Naive thymus-derived CD8-positive, alpha-beta T cell (primary cell): Measurements from ENCODE around the gene PRRG4. TPM values are rescaled to one million over a fixed set of nuclear protein-coding genes. Genes with fewer than 3 reads are reported as not detected.

ENCODE experiments used
- ATAC-seq, 2 donors: fragments of 150-1000 bp; cut with Tn5 transposase in 1 of 2; sonication (Bioruptor Pico), chemical (Tn5 transposase) in 1 of 2; 1 replicate in 1 of 2; 2 replicates in 1 of 2; pipeline ENCODE4 v1.10.0; 2021; ENCODE audit warnings: mild to moderate bottlenecking in 2 of 2, moderate library complexity in 2 of 2
- POLR2A ChIA-PET: fragments of 350-600 bp; sonication (Branson Sonifier 250); formaldehyde crosslinking; loops from one replicate; lab custom pipeline; 2021; ENCODE audit warnings: antibody characterized with exemption; lab: Charles Lee
- DNase-seq, 10 donors: peaks; one replicate each; pipeline versions ENCODE4 v3.0.0 to v3.0.0-alpha.2; 2020 to 2022
- H3K27ac Mint-ChIP-seq, 10 donors: one replicate each; pipeline ENCODE4 v1.8.0; 2020 to 2022; ENCODE audit warnings: mild to moderate bottlenecking in 10 of 10, mixed read lengths in 10 of 10, moderate library complexity in 4 of 10, inconsistent platforms in 1 of 10
- H3K27me3 Mint-ChIP-seq, 5 donors: one replicate each; pipeline ENCODE4 v1.8.0; 2021 to 2022; ENCODE audit warnings: mixed read lengths in 5 of 5
- H3K36me3 Mint-ChIP-seq, 3 donors: one replicate each; pipeline ENCODE4 v1.8.0; 2020 to 2022; ENCODE audit warnings: mixed read lengths in 3 of 3, mild to moderate bottlenecking in 2 of 3, inconsistent platforms in 1 of 3
- H3K4me1 Mint-ChIP-seq, 4 donors: one replicate each; pipeline ENCODE4 v1.8.0; 2021 to 2022; ENCODE audit warnings: mixed read lengths in 4 of 4
- H3K4me3 Mint-ChIP-seq, 10 donors: one replicate each; pipeline ENCODE4 v1.8.0; 2020 to 2022; ENCODE audit warnings: mild to moderate bottlenecking in 10 of 10, mixed read lengths in 10 of 10, moderate library complexity in 6 of 10, inconsistent platforms in 1 of 10
- H3K9me3 Mint-ChIP-seq, 9 donors: one replicate each; pipeline ENCODE4 v1.8.0; 2020 to 2022; ENCODE audit warnings: mixed read lengths in 9 of 9, mild to moderate bottlenecking in 3 of 9, inconsistent platforms in 1 of 9, moderate library complexity in 1 of 9
- polyA plus RNA-seq, 3 donors: library from polyadenylated mRNA; unstranded; fragments of 300-500 nt; fragmentation: Illumina TruSeq; gene quantifications; one replicate each; pipeline ENCODE4 v1.2.3, GENCODE V29; 2021
- total RNA-seq, 8 experiments: library from RNA in 2 of 8; stranded (reverse) in 2 of 8; gene quantifications; one replicate each; pipeline ENCODE4 v1.2.3 and lab custom pipeline; 2021 to 2026

The PRRG4 gene
- total and polyA plus RNA-seq, 5 experiments from 2014 or later, result not detected

GRCh38 chr11:32902089-32902665 is 72.5 kb downstream of the PRRG4 start:
- DNase-seq (no peak), ATAC-seq (no peak)
- H3K27ac Mint-ChIP-seq, result peak overlapping the region in 1 of 10 donors; percentile 7
- H3K27me3 Mint-ChIP-seq, result no peaks in the 10 kb centered on the region
- H3K9me3 Mint-ChIP-seq, result no peaks in the 10 kb centered on the region
- peaks cover 24 to 55% (median 49%) of the 10 kb centered on the region in 4 donors for H3K4me1 Mint-ChIP-seq
- peaks cover 0 to 13% (median 0%) of the 10 kb centered on the region in 3 donors for H3K36me3 Mint-ChIP-seq
- POLR2A ChIA-PET, result no interaction called here
- H3K4me3 Mint-ChIP-seq, result no peak overlapping the region

- H3K4me3 Mint-ChIP-seq, result no peak overlapping the region
- H3K36me3 Mint-ChIP-seq, result peaks cover 0 to 6% (median 4%) of the 10 kb centered on the region in 3 donors
- POLR2A ChIA-PET, result no interaction called here
- no peak overlapping the region for H3K27ac Mint-ChIP-seq
- ATAC-seq, result no peak
- H3K27me3 Mint-ChIP-seq, result no peaks in the 10 kb centered on the region
- peaks cover 15 to 50% (median 26%) of the 10 kb centered on the region in 4 donors for H3K4me1 Mint-ChIP-seq
- H3K9me3 Mint-ChIP-seq, result no peaks in the 10 kb centered on the region
- no peak for DNase-seq
These were observed 75.4 kb downstream of the PRRG4 start for GRCh38 chr11:32905028-32905667.

Other genes starting within 250 kb of the PRRG4 start
- 100 to 1,000 TPM; 275 to 285 TPM for gene EIF3M, start 246.1 kb upstream of the PRRG4 start, total RNA-seq
- gene EIF3M, start 246.1 kb upstream of the PRRG4 start, polyA plus RNA-seq, result 100 to 1,000 TPM; 244 to 278 (median 270) TPM
- gene CCDC73, start 35.3 kb upstream of the PRRG4 start, total RNA-seq, result not detected
- gene CCDC73, start 35.3 kb upstream of the PRRG4 start, polyA plus RNA-seq, result not detected
- gene QSER1, start 62.9 kb downstream of the PRRG4 start, total RNA-seq, result 10 to 100 TPM; 10.9 to 11.4 TPM
- under 1 TPM; 0.55 to 0.93 (median 0.64) TPM for gene QSER1, start 62.9 kb downstream of the PRRG4 start, polyA plus RNA-seq
- 10 to 100 TPM; 11.7 to 13.6 TPM for gene DEPDC7, start 186.0 kb downstream of the PRRG4 start, total RNA-seq
- 1 to 10 TPM in 2 of 3 donors, under 1 TPM in 1; 0.77 to 2.7 (median 1.1) TPM for gene DEPDC7, start 186.0 kb downstream of the PRRG4 start, polyA plus RNA-seq
- gene TCP11L1, start 209.6 kb downstream of the PRRG4 start, total RNA-seq, result 10 to 100 TPM; 17.5 to 20.1 TPM
- gene TCP11L1, start 209.6 kb downstream of the PRRG4 start, polyA plus RNA-seq, result 1 to 10 TPM; 2.3 to 3.0 (median 2.4) TPM